Activated naive CD4-positive, alpha-beta T cell treated with anti-CD3 and anti-CD28 coated beads, Interleukin-2, amount 50 U/mL, for 72 hours (primary cell): Measurements from ENCODE around the gene LMBR1. TPM values are rescaled to one million over a fixed set of nuclear protein-coding genes. Genes with fewer than 3 reads are reported as not detected.
"Not testable (repeated sequence)": the region's sequence is repeated elsewhere in the genome, so short reads cannot be mapped to it uniquely, and the experiment has no call there.

Experiments used
- ATAC-seq, 2 donors: fragments of 150-1000 bp; cut with Tn5 transposase; 2 replicates each; pipeline ENCODE4 v1.10.0; 2021; ENCODE audit warnings: mild to moderate bottlenecking in 2 of 2, moderate library complexity in 2 of 2
- DNase-seq, 2 donors: peaks; one replicate each; pipeline ENCODE4 v3.0.0; 2021 to 2022; ENCODE audit warnings: low spot score in 2 of 2
- H3K27ac Mint-ChIP-seq, 2 donors: one replicate each; pipeline ENCODE4 v1.8.0; 2022; ENCODE audit warnings: mild to moderate bottlenecking in 2 of 2, mixed read lengths in 2 of 2
- H3K36me3 Mint-ChIP-seq, 2 donors: one replicate each; pipeline ENCODE4 v1.8.0; 2022; ENCODE audit warnings: mixed read lengths in 2 of 2
- H3K9me3 Mint-ChIP-seq, 2 donors: one replicate each; pipeline ENCODE4 v1.8.0; 2022; ENCODE audit warnings: mixed read lengths in 2 of 2
- total RNA-seq, 2 donors: library from RNA; stranded (reverse); gene quantifications; one replicate each; pipeline ENCODE4 v1.2.3, GENCODE V29; 2022

The LMBR1 gene
- total RNA-seq, 2 donors from 2014 or later = 28.3 to 52.4 TPM

- Mint-ChIP-seq H3K9me3 (no peaks in the 10 kb centered on the region), H3K36me3 (no peaks in the 10 kb centered on the region), H3K27ac (no peak overlapping the region)
- no peak for ATAC-seq
- no peak for DNase-seq
Observed at GRCh38 chr7:156655983-156656382, 237.0 kb downstream of the LMBR1 start.

GRCh38 chr7:156655251-156655650 is 237.7 kb downstream of the LMBR1 start:
- no peak for ATAC-seq
- Mint-ChIP-seq H3K36me3 (no peaks in the 10 kb centered on the region), H3K9me3 (no peaks in the 10 kb centered on the region), H3K27ac (no peak overlapping the region)
- no peak for DNase-seq

GRCh38 chr7:156654511-156655234 is 238.3 kb downstream of the LMBR1 start:
- ATAC-seq (no peak), DNase-seq (no peak)
- H3K36me3 Mint-ChIP-seq = no peaks in the 10 kb centered on the region
- no peaks in the 10 kb centered on the region for H3K9me3 Mint-ChIP-seq
- H3K27ac Mint-ChIP-seq = no peak overlapping the region

GRCh38 chr7:156652886-156653568 is 240.0 kb downstream of the LMBR1 start:
- H3K36me3 Mint-ChIP-seq = peaks cover 0 to 6% of the 10 kb centered on the region in 2 donors
- no peak for ATAC-seq

GRCh38 chr7:156651474-156651873 is 241.5 kb downstream of the LMBR1 start:
- H3K9me3 Mint-ChIP-seq = no peaks in the 10 kb centered on the region
- DNase-seq = no peak
- ATAC-seq = no peak
- no peak overlapping the region for H3K27ac Mint-ChIP-seq
- H3K36me3 Mint-ChIP-seq = peaks cover 0 to 6% of the 10 kb centered on the region in 2 donors

More at GRCh38 chr7:156652886-156653568, 240.0 kb downstream of the LMBR1 start:
- DNase-seq = no peak
- Mint-ChIP-seq H3K9me3 (no peaks in the 10 kb centered on the region), H3K27ac (no peak overlapping the region)

GRCh38 chr7:156650042-156650441 is 242.9 kb downstream of the LMBR1 start:
- H3K36me3 Mint-ChIP-seq = peaks cover 0 to 6% of the 10 kb centered on the region in 2 donors
- peaks cover 0 to 3% of the 10 kb centered on the region in 2 donors for H3K9me3 Mint-ChIP-seq
- DNase-seq (no peak), ATAC-seq (peak in 1 of 2 donors; percentile 63)
- H3K27ac Mint-ChIP-seq = no peak overlapping the region

- not testable (repeated sequence) for H3K27ac Mint-ChIP-seq
Observed at GRCh38 chr7:156647330-156647729, 245.7 kb downstream of the LMBR1 start.

GRCh38 chr7:156642306-156643045 is 250.5 kb downstream of the LMBR1 start:
- no peak for ATAC-seq
- Mint-ChIP-seq H3K9me3 (peaks cover 10 to 14% of the 10 kb centered on the region in 2 donors), H3K36me3 (peaks cover 10% of the 10 kb centered on the region in 2 donors), H3K27ac (no peak overlapping the region)
- DNase-seq = no peak

More at GRCh38 chr7:156647330-156647729, 245.7 kb downstream of the LMBR1 start:
- not testable (repeated sequence) for H3K9me3 Mint-ChIP-seq, ATAC-seq, H3K36me3 Mint-ChIP-seq, DNase-seq

GRCh38 chr7:156640949-156641485 is 252.0 kb downstream of the LMBR1 start:
- ATAC-seq (peak; percentile 61 to 62), DNase-seq (peak in 1 of 2 donors; percentile 58)

GRCh38 chr7:156640257-156640948 is 252.6 kb downstream of the LMBR1 start, which contains the start of gene RNF32:
Gene RNF32, plus strand, starts transcription at chr7:156640774. Its CDS starts 3,104 bp downstream, at chr7:156643878.
- Mint-ChIP-seq H3K36me3 (peaks cover 10% of the 10 kb centered on the region in 2 donors), H3K27ac (peak within 1 kb of the TSS; percentile 75 to 95), H3K9me3 (peaks cover 7 to 15% of the 10 kb centered on the region in 2 donors)
- peak; percentile 93 to 99 for DNase-seq
- ATAC-seq = peak; percentile 87 to 92

More at GRCh38 chr7:156640949-156641485, 252.0 kb downstream of the LMBR1 start:
- H3K36me3 Mint-ChIP-seq = peaks cover 10% of the 10 kb centered on the region in 2 donors
- H3K9me3 Mint-ChIP-seq = peaks cover 7 to 15% of the 10 kb centered on the region in 2 donors
- peak overlapping the region; percentile 75 to 95 for H3K27ac Mint-ChIP-seq

GRCh38 chr7:156639426-156640256 is 253.3 kb downstream of the LMBR1 start:
- Mint-ChIP-seq H3K27ac (peak overlapping the region; percentile 36 to 57), H3K9me3 (peaks cover 7 to 15% of the 10 kb centered on the region in 2 donors), H3K36me3 (peaks cover 10% of the 10 kb centered on the region in 2 donors)
- ATAC-seq (no peak), DNase-seq (no peak)

GRCh38 chr7:156638443-156639077 is 254.4 kb downstream of the LMBR1 start:
- H3K9me3 Mint-ChIP-seq = peaks cover 7 to 15% of the 10 kb centered on the region in 2 donors
- ATAC-seq (no peak), DNase-seq (no peak)
- peaks cover 10% of the 10 kb centered on the region in 2 donors for H3K36me3 Mint-ChIP-seq
- H3K27ac Mint-ChIP-seq = no peak overlapping the region

- not testable (repeated sequence) for DNase-seq, H3K27ac Mint-ChIP-seq, ATAC-seq
- Mint-ChIP-seq H3K36me3 (peaks cover 10% of the 10 kb centered on the region in 2 donors), H3K9me3 (peaks cover 7 to 15% of the 10 kb centered on the region in 2 donors)
Observed at GRCh38 chr7:156637093-156637492, 255.9 kb downstream of the LMBR1 start.

GRCh38 chr7:156635529-156636385 is 257.2 kb downstream of the LMBR1 start:
- no peak for DNase-seq
- H3K27ac Mint-ChIP-seq = no peak overlapping the region
- peaks cover 7 to 15% of the 10 kb centered on the region in 2 donors for H3K9me3 Mint-ChIP-seq
- peaks cover 10% of the 10 kb centered on the region in 2 donors for H3K36me3 Mint-ChIP-seq
- ATAC-seq = no peak
